Skeletal muscle satellite cell (primary cell): Measurements from ENCODE around the gene ATG2A.

Source experiments
- H3K27me3 ChIP-seq: 2 replicates; pipeline ENCODE4 v1.7.0; 2013; ENCODE audit warnings: low read length; ENCODE audit not compliant: control insufficient read depth, insufficient read depth
- H3K36me3 ChIP-seq: 2 replicates; pipeline ENCODE4 v1.7.0; 2013; ENCODE audit warnings: mild to moderate bottlenecking, control low read depth, low read length; ENCODE audit not compliant: insufficient read depth
- H3K4me1 ChIP-seq: 2 replicates; pipeline ENCODE4 v1.7.0; 2013; ENCODE audit warnings: low read length; ENCODE audit not compliant: control insufficient read depth, insufficient read depth
- H3K4me2 ChIP-seq: 2 replicates; pipeline ENCODE4 v1.7.0; 2013; ENCODE audit warnings: mild to moderate bottlenecking, low read length
- H3K4me3 ChIP-seq: 2 replicates; pipeline ENCODE4 v1.7.0; 2013; ENCODE audit warnings: low read length
- H3K9ac ChIP-seq: 2 replicates; pipeline ENCODE4 v1.7.0; 2013; ENCODE audit warnings: mild to moderate bottlenecking, low read depth, low read length, moderate library complexity
- H3K9me3 ChIP-seq: replicated peaks from 2 replicates; pipeline ENCODE4 v1.7.0; 2013; ENCODE audit warnings: mild to moderate bottlenecking, control low read depth, low read length

Gene ATG2A

DNA sequence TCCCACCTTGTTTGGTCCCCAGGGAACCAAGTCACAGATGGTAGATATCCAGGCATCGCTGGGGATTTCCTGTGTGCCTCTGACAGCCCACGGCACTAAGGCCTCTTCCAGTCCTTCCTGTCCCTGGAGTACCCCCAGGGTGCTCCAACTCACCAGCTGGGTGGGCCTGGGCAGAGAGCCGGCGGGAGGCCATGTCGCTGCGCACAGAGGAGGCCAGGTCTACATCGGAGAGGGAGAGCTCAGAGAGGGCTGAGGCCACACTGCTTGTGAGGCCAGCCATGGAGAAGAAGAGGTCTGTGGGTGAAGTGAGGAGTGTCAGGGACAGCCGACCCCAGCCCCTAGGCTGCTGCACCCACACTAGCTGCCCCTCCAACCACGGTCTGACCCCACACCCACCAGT lies 5.3 kb downstream of the ATG2A start:
- Histone ChIP-seq H3K4me2 (no peak overlapping the region), H3K27me3 (no peaks in the 10 kb centered on the region), H3K4me3 (no peak overlapping the region), H3K9me3 (no peaks in the 10 kb centered on the region), H3K9ac (no peak overlapping the region), H3K4me1 (peaks cover 10% of the 10 kb centered on the region), H3K36me3 (peaks cover 54% of the 10 kb centered on the region)

DNA sequence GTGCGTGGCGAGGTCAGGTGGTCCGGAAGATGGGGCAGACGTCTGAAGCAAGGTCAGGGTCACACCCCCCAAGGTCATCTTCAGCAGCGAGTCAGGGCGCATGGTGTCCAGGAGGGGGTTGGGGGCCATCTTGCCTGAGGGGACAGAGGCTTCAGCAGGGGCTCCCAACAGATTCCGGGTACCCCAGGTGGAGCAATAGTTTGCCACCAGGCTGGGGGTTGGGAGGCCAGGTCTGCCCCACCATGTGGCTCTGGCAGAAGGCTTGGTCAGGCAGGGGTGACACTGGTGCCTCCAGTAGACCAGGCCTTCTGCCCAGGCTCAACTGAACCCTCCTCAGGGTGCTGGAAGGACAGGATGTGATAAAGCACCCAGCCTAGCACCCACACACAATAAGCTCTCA lies 5.9 kb downstream of the ATG2A start:
- H3K27me3 ChIP-seq, result no peaks in the 10 kb centered on the region
- H3K4me3 ChIP-seq, result no peak overlapping the region
- H3K9me3 ChIP-seq, result no peaks in the 10 kb centered on the region
- no peak overlapping the region for H3K4me2 ChIP-seq
- H3K9ac ChIP-seq, result no peak overlapping the region
- H3K4me1 ChIP-seq, result peaks cover 8% of the 10 kb centered on the region
- H3K36me3 ChIP-seq, result peaks cover 58% of the 10 kb centered on the region

DNA sequence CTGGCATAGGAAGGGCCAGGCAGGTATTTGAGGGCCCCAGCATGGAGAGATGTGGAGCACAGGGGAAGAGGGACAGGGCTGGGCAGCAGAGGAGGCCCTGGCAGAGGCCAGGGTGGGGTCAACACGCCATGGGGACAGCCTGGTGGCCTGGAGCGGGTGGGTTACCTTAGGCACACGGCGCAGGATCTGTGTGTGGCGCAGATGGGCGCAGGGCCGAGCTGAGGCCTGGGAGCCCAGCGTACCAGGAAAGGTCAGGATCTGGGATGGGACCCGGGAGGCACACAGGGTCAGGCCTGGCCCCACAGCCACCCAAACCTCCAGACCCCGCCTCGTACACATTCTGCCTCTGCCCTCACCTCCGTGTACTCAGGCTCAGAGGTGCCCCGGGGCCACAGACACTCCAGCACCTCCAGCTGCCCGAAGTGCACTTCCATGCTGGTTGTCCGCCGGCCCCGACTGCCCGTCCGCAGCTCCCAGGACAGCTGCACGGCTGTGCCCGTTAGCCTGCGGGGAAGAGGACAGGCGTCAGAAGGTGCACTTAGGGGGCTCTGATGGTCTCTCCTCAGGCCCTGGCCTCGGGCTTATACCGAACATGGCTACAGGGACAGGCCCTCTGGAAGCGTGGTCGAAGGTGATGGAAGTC lies 6.4 kb downstream of the ATG2A start:
- H3K4me1 ChIP-seq, result peaks cover 2% of the 10 kb centered on the region
- no peak overlapping the region for H3K4me2 ChIP-seq
- H3K36me3 ChIP-seq, result peaks cover 63% of the 10 kb centered on the region
- no peaks in the 10 kb centered on the region for H3K9me3 ChIP-seq
- no peaks in the 10 kb centered on the region for H3K27me3 ChIP-seq
- H3K9ac ChIP-seq, result no peak overlapping the region
- H3K4me3 ChIP-seq, result no peak overlapping the region

DNA sequence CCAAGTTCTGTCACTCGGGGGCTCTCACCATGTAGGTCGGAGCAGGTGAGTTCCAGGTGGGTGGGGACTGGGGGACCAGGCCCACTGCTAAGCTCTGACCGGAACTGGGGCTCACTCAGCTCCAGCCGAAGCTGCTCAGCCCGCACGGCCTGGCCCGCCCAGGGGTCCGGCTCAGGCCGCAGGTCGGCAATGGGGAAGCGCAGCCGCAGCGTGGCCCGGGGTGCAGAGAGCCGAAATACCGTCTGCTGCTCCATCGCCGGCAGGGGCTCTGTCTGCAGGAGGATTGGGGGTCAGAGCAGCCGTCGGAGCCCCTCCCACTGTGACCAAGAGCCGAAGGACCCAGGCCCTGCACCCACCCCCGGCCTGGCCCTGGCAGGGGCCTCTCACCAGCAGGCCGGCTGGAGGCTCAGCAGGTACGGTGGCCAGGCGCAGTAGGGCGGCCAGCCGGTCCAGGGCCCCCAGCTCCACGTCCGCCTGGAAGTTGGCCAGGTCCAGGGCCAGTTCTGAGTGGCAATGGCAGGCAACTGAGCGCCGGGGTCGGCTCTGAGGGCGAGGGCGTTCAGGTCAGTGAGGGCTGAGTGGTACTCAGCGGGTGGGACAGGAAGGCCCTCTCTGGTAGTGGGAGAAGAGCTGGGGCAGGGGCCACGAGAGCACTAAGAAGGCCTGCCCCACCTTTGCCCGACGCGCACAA lies 7.2 kb downstream of the ATG2A start:
- Histone ChIP-seq H3K4me1 (no peaks in the 10 kb centered on the region), H3K4me3 (no peak overlapping the region), H3K9me3 (no peaks in the 10 kb centered on the region), H3K4me2 (no peak overlapping the region), H3K36me3 (peaks cover 68% of the 10 kb centered on the region), H3K27me3 (no peaks in the 10 kb centered on the region), H3K9ac (no peak overlapping the region)

DNA sequence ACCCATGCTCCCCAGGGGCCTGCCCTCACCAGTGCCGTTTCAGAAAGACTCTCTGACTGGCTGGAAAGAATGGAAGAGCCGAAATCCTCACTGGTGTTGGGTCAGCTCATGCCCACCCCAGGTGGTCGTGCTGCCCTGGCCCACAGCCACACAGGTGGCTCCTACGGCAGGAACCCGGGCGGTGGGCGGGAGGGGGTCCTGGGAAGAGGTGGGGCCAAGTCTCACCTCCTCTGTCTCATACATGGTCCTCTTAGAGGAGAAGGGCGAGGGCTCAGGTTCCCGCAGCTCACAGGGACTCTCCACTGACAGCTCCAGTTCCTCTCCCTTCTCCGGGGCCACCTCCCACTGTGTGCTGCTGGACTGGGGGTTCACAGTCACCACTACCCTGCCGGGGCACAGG lies 8.2 kb downstream of the ATG2A start:
- Histone ChIP-seq H3K9ac (no peak overlapping the region), H3K4me1 (no peaks in the 10 kb centered on the region), H3K36me3 (peaks cover 63% of the 10 kb centered on the region), H3K4me2 (no peak overlapping the region), H3K4me3 (no peak overlapping the region), H3K27me3 (no peaks in the 10 kb centered on the region), H3K9me3 (no peaks in the 10 kb centered on the region)

DNA sequence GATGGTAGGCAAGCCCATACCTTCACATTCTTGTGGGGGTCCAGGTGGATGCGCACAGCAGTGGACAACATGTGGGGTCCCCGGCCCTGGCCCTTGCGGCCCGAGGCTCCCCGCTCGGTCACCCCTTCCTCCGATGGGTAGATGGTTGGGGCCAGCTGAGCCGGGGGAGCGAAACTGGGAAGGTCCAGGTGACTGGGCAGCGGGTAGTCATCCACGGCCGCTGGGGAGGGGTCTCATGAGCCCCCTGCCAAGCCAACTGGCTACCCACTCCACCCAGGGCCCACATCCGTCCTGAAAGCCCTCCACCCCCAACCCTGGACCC lies 10.7 kb downstream of the ATG2A start:
- Histone ChIP-seq H3K4me2 (no peak overlapping the region), H3K36me3 (peaks cover 59% of the 10 kb centered on the region), H3K4me1 (no peaks in the 10 kb centered on the region), H3K27me3 (no peaks in the 10 kb centered on the region), H3K9ac (no peak overlapping the region), H3K9me3 (no peaks in the 10 kb centered on the region), H3K4me3 (no peak overlapping the region)

DNA sequence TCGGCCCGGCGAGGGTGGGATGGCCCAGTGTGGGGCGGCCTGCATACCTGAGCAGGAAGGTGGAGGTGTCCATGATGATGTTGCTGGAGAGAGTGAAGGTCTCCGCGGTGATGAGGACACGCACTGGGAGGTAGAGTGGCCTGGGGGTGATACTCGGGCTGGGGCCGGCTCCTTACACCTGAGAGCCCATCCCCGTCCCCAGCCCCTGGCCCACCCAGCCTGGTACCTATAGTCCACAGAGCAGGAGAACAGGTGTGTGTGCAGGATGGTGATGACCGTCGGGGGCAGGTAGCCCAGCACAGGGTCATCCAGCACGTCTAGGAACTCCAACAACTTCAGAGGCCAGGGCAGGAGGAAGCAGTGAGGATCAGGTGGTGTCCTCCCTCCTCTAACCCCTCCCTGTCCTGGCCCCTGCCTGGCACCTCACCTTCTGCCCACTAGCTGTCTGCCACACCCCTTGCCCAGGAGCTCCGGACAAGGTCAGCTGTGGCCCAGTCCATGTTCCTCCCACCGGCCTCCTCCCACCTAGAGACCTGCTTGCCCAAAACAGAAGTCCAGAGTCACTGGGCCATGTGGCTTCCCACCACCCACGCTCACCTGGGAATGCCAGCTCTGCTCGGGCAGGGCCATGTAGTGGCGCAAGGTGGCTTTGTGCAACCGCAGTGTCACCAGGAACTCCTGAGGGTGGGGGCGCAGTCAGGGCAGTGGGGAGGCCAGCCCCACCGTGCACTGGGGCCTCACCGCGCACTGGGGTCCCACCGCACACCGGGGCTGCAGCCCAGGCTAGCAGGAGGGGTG lies 11.3 kb downstream of the ATG2A start:
- no peak overlapping the region for H3K4me3 ChIP-seq
- H3K4me2 ChIP-seq, result no peak overlapping the region
- H3K27me3 ChIP-seq, result no peaks in the 10 kb centered on the region
- no peaks in the 10 kb centered on the region for H3K9me3 ChIP-seq
- no peaks in the 10 kb centered on the region for H3K4me1 ChIP-seq
- H3K9ac ChIP-seq, result no peak overlapping the region
- H3K36me3 ChIP-seq, result peaks cover 57% of the 10 kb centered on the region

DNA sequence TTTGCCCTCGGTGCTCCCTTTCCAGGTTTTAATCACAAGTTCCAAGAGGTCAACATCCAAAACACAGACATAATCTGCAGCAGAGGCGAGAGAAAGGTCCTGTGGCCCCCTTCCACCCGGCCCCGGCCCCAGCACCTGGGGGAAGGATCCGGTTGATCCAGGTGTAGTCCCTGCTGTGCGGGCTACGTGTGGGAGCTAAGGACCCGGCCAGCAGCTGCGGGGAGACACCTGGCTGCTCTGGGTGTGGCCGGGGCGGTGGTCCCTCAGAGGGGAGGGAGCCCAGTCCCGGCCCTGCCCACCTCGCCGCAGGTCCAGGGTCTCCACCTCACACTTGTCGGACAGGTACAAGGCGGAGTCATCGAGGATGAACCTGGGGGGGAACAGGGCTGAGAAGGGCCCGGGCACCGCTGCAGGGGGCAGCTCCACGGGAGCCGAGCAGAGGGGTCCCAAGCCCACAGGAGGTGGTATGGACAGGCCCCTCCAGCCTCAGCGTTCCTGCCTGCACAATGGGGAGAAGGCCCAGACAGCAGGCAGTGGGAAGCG lies 13.6 kb downstream of the ATG2A start:
- no peaks in the 10 kb centered on the region for H3K27me3 ChIP-seq
- no peaks in the 10 kb centered on the region for H3K9me3 ChIP-seq
- H3K4me3 ChIP-seq, result no peak overlapping the region
- no peak overlapping the region for H3K9ac ChIP-seq
- H3K4me2 ChIP-seq, result no peak overlapping the region
- H3K4me1 ChIP-seq, result no peaks in the 10 kb centered on the region
- peaks cover 46% of the 10 kb centered on the region for H3K36me3 ChIP-seq

DNA sequence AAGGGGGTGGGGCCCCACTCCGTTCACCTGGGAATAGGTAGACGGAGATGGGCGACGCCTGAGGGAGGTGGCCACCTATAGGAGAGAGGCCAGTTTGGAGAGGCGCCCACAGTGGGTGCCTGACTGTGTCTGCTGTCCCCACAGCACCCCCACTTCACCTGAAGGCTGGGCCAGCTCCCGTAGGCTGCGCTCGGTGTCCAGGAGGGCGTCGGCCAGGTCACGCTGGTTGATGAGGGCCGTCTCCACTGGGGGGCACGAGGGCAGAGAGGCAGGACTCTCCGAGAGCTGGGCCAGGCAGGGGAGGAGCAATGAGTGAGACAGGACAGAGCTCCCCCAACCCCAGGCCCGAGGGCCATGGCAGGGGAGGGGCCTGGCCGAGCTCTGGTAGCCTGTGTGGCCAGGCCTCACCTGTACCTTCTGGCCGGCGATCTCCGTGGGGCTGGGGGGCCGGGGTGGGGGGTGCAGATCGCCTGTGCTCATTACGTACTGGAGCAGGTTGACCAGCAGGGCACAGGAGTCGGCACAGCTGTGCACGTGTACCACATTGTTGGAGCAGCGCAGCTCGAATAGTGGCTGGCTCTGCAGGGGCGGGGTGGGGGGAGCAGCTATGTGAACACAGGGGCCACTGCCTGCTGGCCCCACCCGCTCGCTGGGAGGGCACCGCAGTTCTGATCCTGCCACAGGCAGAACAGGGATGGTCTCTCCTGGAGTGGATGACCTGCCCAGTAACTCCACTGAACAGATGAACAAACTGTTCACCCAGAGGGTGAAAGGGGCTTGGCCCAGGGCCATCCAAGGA lies 14.7 kb downstream of the ATG2A start:
- no peak overlapping the region for H3K9ac ChIP-seq
- H3K4me3 ChIP-seq, result no peak overlapping the region
- H3K4me2 ChIP-seq, result no peak overlapping the region
- peaks cover 40% of the 10 kb centered on the region for H3K36me3 ChIP-seq
- H3K9me3 ChIP-seq, result no peaks in the 10 kb centered on the region
- H3K4me1 ChIP-seq, result no peaks in the 10 kb centered on the region
- no peaks in the 10 kb centered on the region for H3K27me3 ChIP-seq

DNA sequence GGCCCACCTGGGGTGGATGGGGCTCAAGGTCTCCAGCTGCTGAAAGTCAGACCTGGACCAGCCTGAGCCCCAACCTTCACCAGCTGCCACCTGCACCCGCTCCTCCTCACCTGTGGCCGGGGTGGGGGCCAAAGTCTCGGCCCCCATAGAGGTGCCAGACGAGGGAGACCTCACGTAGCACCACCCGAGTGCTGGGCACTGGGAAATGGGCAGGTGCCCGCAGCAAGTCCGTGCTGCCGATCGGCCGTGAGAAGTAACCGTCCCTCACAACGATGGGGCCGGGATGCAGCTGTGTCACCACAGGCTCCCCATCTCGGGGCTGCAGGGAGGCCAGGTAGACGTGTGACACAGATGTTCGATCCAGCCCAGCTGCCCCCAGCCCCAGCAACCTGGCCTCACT lies 16.2 kb downstream of the ATG2A start:
- no peak overlapping the region for H3K9ac ChIP-seq
- H3K4me3 ChIP-seq, result no peak overlapping the region
- no peak overlapping the region for H3K4me2 ChIP-seq
- H3K9me3 ChIP-seq, result no peaks in the 10 kb centered on the region
- no peaks in the 10 kb centered on the region for H3K4me1 ChIP-seq
- no peaks in the 10 kb centered on the region for H3K27me3 ChIP-seq
- H3K36me3 ChIP-seq, result peaks cover 42% of the 10 kb centered on the region

DNA sequence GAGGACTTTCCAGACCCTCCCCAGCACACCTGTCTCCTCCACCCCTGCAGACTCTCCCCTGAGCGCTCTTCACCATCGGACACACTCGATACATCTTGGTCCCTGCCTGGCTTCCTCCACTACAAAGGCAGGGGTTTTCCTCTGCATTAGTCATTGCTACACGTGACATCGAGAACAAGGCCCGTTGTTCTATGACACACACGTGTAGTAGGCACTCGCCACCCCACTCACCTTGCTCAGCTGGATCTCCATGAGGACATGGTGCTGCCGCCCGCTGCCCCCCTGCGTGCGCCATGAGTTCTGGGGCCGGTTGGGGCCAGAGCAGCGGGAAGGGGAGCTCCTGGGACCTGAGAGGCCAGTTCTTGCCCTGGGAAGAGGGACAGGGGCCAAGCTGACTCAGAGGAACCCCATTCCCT lies 16.7 kb downstream of the ATG2A start:
- no peaks in the 10 kb centered on the region for H3K27me3 ChIP-seq
- H3K4me1 ChIP-seq, result no peaks in the 10 kb centered on the region
- H3K9ac ChIP-seq, result no peak overlapping the region
- peaks cover 42% of the 10 kb centered on the region for H3K36me3 ChIP-seq
- H3K4me3 ChIP-seq, result no peak overlapping the region
- H3K9me3 ChIP-seq, result no peaks in the 10 kb centered on the region
- H3K4me2 ChIP-seq, result no peak overlapping the region
